PC-3 (cell line): ENCODE data around the gene MGAT4B. TPM values are rescaled to one million over a fixed set of nuclear protein-coding genes. Genes with fewer than 3 reads are reported as not detected.
A peak's percentile ranks its signal among the peaks of the same experiment; 100 is the strongest.

Experiments used
- ATAC-seq: fragments of 200-7000 bp; cut with Tn5 transposase; 2 replicates; pipeline ENCODE4 v1.9.1; 2020; ENCODE audit warnings: mild to moderate bottlenecking, moderate library complexity
- BruUV-seq: library from RNA; stranded (reverse); fragments of 400-500 nt; replicated peaks from 2 replicates; lab custom pipeline; 2021; lab: Mats Ljungman, UMichigan
- CTCF ChIA-PET: fragments of 300-600 bp; sonication (Branson Sonifier 250); formaldehyde crosslinking; loops from one replicate; lab custom pipeline; 2022; ENCODE audit warnings: antibody characterized with exemption; lab: Charles Lee
- POLR2A ChIA-PET: fragments of 300-600 bp; sonication (Branson Sonifier 250); formaldehyde crosslinking; loops from one replicate; lab custom pipeline; 2022; ENCODE audit warnings: antibody characterized with exemption; ENCODE audit not compliant: unreplicated experiment; lab: Charles Lee
- DNase-seq: peaks from one replicate; pipeline ENCODE4 v3.0.0-alpha.2; 2015
- H2AFZ ChIP-seq: fragments of 300-600 bp; sonication (generic); 2 replicates; pipeline ENCODE4 v1.6.0; 2016; ENCODE audit warnings: antibody characterized with exemption, low read length
- H3F3A ChIP-seq: fragments of 300-600 bp; sonication (generic); one replicate; pipeline ENCODE4 v1.6.0; 2017; ENCODE audit warnings: antibody characterized with exemption, low read length, control low read depth, mild to moderate bottlenecking; ENCODE audit not compliant: unreplicated experiment
- H3K27ac ChIP-seq: fragments of 300-600 bp; sonication (generic); 2 replicates; pipeline ENCODE4 v1.5.1; 2016; ENCODE audit warnings: mild to moderate bottlenecking, low read length
- H3K27me3 ChIP-seq: fragments of 300-600 bp; sonication (generic); 2 replicates; pipeline ENCODE4 v1.6.1; 2016; ENCODE audit warnings: low read length, mixed read lengths
- H3K36me3 ChIP-seq: fragments of 300-600 bp; sonication (generic); 2 replicates; pipeline ENCODE4 v1.6.1; 2016; ENCODE audit warnings: low read depth, mixed run types, low read length, mixed read lengths
- H3K4me1 ChIP-seq: fragments of 300-600 bp; sonication (generic); 2 replicates; pipeline ENCODE4 v1.5.1; 2016; ENCODE audit warnings: low read length; ENCODE audit not compliant: insufficient read depth
- H3K4me2 ChIP-seq: fragments of 300-600 bp; sonication (generic); 2 replicates; pipeline ENCODE4 v1.6.0; 2016; ENCODE audit warnings: low read length
- H3K4me3 ChIP-seq: fragments of 300-600 bp; sonication (generic); 2 replicates; pipeline ENCODE4 v1.5.1; 2016; ENCODE audit warnings: mild to moderate bottlenecking, low read length, mixed read lengths
- H3K79me2 ChIP-seq: fragments of 300-600 bp; sonication (generic); 2 replicates; pipeline ENCODE4 v1.6.1; 2017; ENCODE audit warnings: low read length, mixed read lengths
- H3K9ac ChIP-seq: fragments of 300-600 bp; sonication (generic); 2 replicates; pipeline ENCODE4 v1.6.0; 2016; ENCODE audit warnings: mild to moderate bottlenecking, low read length
- H3K9me2 ChIP-seq: fragments of 300-600 bp; sonication (generic); replicated peaks from 2 replicates; pipeline ENCODE4 v1.6.1; 2016; ENCODE audit warnings: mixed run types, low read length, mixed read lengths
- H3K9me3 ChIP-seq: fragments of 300-600 bp; sonication (generic); 2 replicates; pipeline ENCODE4 v1.6.1; 2016; ENCODE audit warnings: low read length, mixed read lengths
- H4K20me1 ChIP-seq: fragments of 300-600 bp; sonication (generic); 2 replicates; pipeline ENCODE4 v1.6.1; 2016; ENCODE audit warnings: low read length, mixed read lengths
- EZH2 ChIP-seq: fragments of 300-600 bp; sonication (generic); IDR thresholded peaks from one replicate; pipeline ENCODE4 v1.6.1; 2017; ENCODE audit warnings: antibody characterized with exemption, mild to moderate bottlenecking, low read length; ENCODE audit not compliant: unreplicated experiment
- EZH2phosphoT487 ChIP-seq: fragments of 300-600 bp; sonication (generic); IDR thresholded peaks from 2 replicates; pipeline ENCODE4 v1.6.1; 2018; ENCODE audit warnings: mild to moderate bottlenecking, antibody characterized with exemption, low read length, borderline replicate concordance
- intact Hi-C: fragments of 100-400 bp; cut with micrococcal nuclease; formaldehyde crosslinking; loops from 2 replicates; pipeline ENCODE4 v1.9.0; 2023
- total RNA-seq: library from RNA; depleted of rRNA; stranded (reverse); fragments of >200 nt; gene quantifications from 2 replicates; pipeline ENCODE4 v1.2.3, GENCODE V29; 2014
- TF ChIP-seq, protein P1 (sequence below): fragments of 300-600 bp; sonication (generic); conservative IDR thresholded peaks from 2 replicates; pipeline ENCODE4 v1.5.1; 2017; ENCODE audit warnings: antibody characterized with exemption, low read depth, mild to moderate bottlenecking, low read length

MGAT4B gene
- total RNA-seq, 1 experiment from 2014 or later, result 88.9 TPM

DNA sequence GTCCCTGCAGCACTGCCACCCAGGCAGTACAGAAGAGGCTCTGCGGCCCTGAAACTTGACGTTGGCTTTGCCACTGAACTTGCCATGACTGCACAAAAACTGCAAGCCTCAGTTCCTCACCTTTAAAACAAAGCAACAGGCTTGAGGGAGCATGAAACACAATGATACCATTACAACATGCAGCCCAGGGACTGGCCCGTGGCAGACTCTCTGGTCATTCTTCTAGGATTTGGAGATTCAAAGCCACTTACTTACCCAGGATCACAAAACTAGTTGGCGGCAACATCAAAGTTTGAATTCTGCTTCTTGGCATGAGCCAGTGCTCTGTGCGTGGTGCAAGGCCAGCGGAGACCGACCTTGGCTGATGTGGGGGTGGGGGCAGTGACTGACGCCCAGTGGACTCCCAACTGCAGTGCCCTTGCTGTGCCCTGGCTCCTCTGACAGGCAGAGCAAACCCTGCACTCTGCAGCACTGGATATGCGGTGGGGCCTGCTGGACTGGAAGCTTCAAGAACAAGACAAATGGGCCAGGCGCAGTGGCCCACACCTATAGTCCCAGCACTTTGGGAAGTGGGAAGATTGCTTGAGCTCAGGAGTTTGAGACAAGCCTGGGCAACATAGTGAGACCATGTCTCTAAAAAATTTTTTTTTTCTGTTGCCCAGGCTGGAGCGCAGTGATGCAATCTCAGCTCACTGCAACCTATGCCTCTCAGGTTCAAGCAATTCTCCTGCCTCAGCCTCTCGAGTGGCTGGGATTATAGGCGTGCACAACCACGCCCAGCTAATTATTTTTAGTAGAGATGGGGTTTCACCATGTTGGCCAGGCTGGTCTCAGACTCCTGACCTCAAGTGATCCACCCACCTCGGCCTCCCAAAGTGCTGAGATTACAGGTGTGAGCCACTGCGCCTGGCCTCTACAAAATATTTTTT is 32.9 kb upstream of the MGAT4B start:
- TF ChIP-seq EZH2 (no peak), EZH2phosphoT487 (no peak)
- TF ChIP-seq, protein P1, sequence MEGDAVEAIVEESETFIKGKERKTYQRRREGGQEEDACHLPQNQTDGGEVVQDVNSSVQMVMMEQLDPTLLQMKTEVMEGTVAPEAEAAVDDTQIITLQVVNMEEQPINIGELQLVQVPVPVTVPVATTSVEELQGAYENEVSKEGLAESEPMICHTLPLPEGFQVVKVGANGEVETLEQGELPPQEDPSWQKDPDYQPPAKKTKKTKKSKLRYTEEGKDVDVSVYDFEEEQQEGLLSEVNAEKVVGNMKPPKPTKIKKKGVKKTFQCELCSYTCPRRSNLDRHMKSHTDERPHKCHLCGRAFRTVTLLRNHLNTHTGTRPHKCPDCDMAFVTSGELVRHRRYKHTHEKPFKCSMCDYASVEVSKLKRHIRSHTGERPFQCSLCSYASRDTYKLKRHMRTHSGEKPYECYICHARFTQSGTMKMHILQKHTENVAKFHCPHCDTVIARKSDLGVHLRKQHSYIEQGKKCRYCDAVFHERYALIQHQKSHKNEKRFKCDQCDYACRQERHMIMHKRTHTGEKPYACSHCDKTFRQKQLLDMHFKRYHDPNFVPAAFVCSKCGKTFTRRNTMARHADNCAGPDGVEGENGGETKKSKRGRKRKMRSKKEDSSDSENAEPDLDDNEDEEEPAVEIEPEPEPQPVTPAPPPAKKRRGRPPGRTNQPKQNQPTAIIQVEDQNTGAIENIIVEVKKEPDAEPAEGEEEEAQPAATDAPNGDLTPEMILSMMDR, result no peak
- H3K79me2 ChIP-seq, result no peaks in the 10 kb centered on the region
- DNase-seq (no peak), ATAC-seq (peak; percentile 18; the same call in 1 of the 2 replicates)
- no peak overlapping the region for H2AFZ ChIP-seq
- H3F3A ChIP-seq, result peaks cover 6% of the 10 kb centered on the region
- no peak overlapping the region for H3K27ac ChIP-seq
- BruUV-seq, result TSS peak; percentile 8
- intact Hi-C loops, result no loop called here
- POLR2A ChIA-PET, result interaction anchor here (0.6 kb wide), 1 partner anchor 28 kb away, joined by 3 read pairs; no protein-coding TSS in a partner anchor
- CTCF ChIA-PET, result interaction anchor here (0.6 kb wide), 1 partner anchor 654 kb away, joined by 3 read pairs; no protein-coding TSS in a partner anchor
- H3K27me3 ChIP-seq, result no peaks in the 10 kb centered on the region
- no peaks in the 10 kb centered on the region for H4K20me1 ChIP-seq
- no peak overlapping the region for H3K4me3 ChIP-seq
- no peaks in the 10 kb centered on the region for H3K9me2 ChIP-seq
- no peaks in the 10 kb centered on the region for H3K4me1 ChIP-seq
- no peak overlapping the region for H3K9ac ChIP-seq
- peaks cover 16% of the 10 kb centered on the region for H3K36me3 ChIP-seq
- H3K4me2 ChIP-seq, result no peak overlapping the region
- H3K9me3 ChIP-seq, result no peaks in the 10 kb centered on the region

DNA sequence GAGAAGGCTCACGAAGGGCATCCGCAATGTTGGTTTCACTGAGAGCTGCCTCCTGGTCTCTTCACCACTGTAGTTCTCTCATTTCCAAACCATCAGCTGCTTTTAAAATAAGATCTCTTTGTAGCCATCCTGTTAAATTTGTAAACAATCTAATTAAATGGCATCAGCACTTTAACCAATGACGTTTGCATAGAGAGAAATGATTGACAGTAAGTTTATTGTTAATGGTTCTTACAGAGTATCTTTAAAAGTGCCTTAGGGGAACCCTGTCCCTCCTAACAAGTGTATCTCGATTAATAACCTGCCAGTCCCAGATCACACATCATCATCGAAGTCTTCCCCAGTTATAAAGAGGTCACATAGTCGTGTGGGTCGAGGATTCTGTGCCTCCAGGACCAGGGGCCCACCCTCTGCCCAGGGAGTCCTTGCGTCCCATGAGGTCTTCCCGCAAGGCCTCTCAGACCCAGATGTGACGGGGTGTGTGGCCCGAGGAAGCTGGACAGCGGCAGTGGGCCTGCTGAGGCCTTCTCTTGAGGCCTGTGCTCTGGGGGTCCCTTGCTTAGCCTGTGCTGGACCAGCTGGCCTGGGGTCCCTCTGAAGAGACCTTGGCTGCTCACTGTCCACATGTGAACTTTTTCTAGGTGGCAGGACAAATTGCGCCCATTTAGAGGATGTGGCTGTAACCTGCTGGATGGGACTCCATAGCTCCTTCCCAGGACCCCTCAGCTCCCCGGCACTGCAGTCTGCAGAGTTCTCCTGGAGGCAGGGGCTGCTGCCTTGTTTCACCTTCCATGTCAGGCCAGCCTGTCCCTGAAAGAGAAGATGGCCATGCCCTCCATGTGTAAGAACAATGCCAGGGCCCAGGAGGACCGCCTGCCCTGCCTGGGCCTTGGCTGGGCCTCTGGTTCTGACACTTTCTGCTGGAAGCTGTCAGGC is 30.7 kb upstream of the MGAT4B start:
- H3K36me3 ChIP-seq, result peaks cover 26% of the 10 kb centered on the region
- peaks cover 6% of the 10 kb centered on the region for H3F3A ChIP-seq
- POLR2A ChIA-PET, result no interaction called here
- H3K9me3 ChIP-seq, result no peaks in the 10 kb centered on the region
- DNase-seq, result no peak
- no peak overlapping the region for H3K9ac ChIP-seq
- ATAC-seq, result peak; percentile 2; the same call in 1 of the 2 replicates
- CTCF ChIA-PET, result interaction anchor here (0.5 kb wide), 1 partner anchor 75 kb away, joined by 3 read pairs; no protein-coding TSS in a partner anchor
- no peak overlapping the region for H2AFZ ChIP-seq
- no peak for TF ChIP-seq EZH2
- TF ChIP-seq, protein P1, result no peak
- TF ChIP-seq EZH2phosphoT487, result no peak
- intact Hi-C loops, result no loop called here
- H4K20me1 ChIP-seq, result no peaks in the 10 kb centered on the region
- no peaks in the 10 kb centered on the region for H3K27me3 ChIP-seq
- H3K4me2 ChIP-seq, result no peak overlapping the region
- BruUV-seq, result no TSS peak
- H3K4me1 ChIP-seq, result no peaks in the 10 kb centered on the region
- no peaks in the 10 kb centered on the region for H3K9me2 ChIP-seq
- H3K79me2 ChIP-seq, result no peaks in the 10 kb centered on the region
- no peak overlapping the region for H3K27ac ChIP-seq
- H3K4me3 ChIP-seq, result no peak overlapping the region
